DMS153 treated with DMSO at 0.1 percent for 48 hours (cell line): ENCODE measurements around the gene CLMN.
A peak's percentile ranks its signal among the peaks of the same experiment; 100 is the strongest.
"Not testable (repeated sequence)": the region's sequence is repeated elsewhere in the genome, so short reads cannot be mapped to it uniquely, and the experiment has no call there.

Experiments used
- DNase-seq: peaks from one replicate; lab custom pipeline; 2025; ENCODE audit not compliant: unreplicated experiment; lab: John Stamatoyannopoulos, UW

Gene CLMN

GRCh38 chr14:95289323-95290010, 30.2 kb downstream of the CLMN start:
- no peak for DNase-seq

GRCh38 chr14:95288672-95289322, 30.9 kb downstream of the CLMN start:
- no peak for DNase-seq

GRCh38 chr14:95287176-95287754, 32.4 kb downstream of the CLMN start:
- DNase-seq, result peak; percentile 11

GRCh38 chr14:95286645-95287044, 33.1 kb downstream of the CLMN start:
- DNase-seq, result no peak

- no peak for DNase-seq
Measured at GRCh38 chr14:95285566-95285965, 34.1 kb downstream of the CLMN start.

- DNase-seq, result not testable (repeated sequence)
Measured at GRCh38 chr14:95283802-95284201, 35.9 kb downstream of the CLMN start.

GRCh38 chr14:95282986-95283380, 36.7 kb downstream of the CLMN start:
- DNase-seq, result not testable (repeated sequence)

- no peak for DNase-seq
Measured at GRCh38 chr14:95282354-95282985, 37.2 kb downstream of the CLMN start.

- DNase-seq, result no peak
Measured at GRCh38 chr14:95281560-95282176, 38.0 kb downstream of the CLMN start.

GRCh38 chr14:95275494-95275893, 44.2 kb downstream of the CLMN start:
- no peak for DNase-seq

- DNase-seq, result no peak
Measured at GRCh38 chr14:95274874-95275273, 44.8 kb downstream of the CLMN start.

GRCh38 chr14:95274279-95274678, 45.4 kb downstream of the CLMN start:
- DNase-seq, result no peak

GRCh38 chr14:95273001-95273978, 46.4 kb downstream of the CLMN start:
- DNase-seq, result peak; percentile 37

GRCh38 chr14:95272057-95272456, 47.7 kb downstream of the CLMN start:
- DNase-seq, result no peak

GRCh38 chr14:95270203-95270602, 49.5 kb downstream of the CLMN start:
- no peak for DNase-seq

GRCh38 chr14:95269493-95269892, 50.2 kb downstream of the CLMN start:
- DNase-seq, result no peak

GRCh38 chr14:95268350-95268749, 51.4 kb downstream of the CLMN start:
- no peak for DNase-seq

- no peak for DNase-seq
Measured at GRCh38 chr14:95267306-95267705, 52.4 kb downstream of the CLMN start.

- peak; percentile 91 for DNase-seq
Measured at GRCh38 chr14:95265106-95266094, 54.3 kb downstream of the CLMN start.
